HG03280 (cell line): ENCODE results near the gene OR52E5.

Experiments
- ATAC-seq: cut with Tn5 transposase; IDR thresholded peaks from one replicate; pipeline ENCODE4 v1.9.1; 2021; ENCODE audit warnings: mild to moderate bottlenecking, moderate library complexity; ENCODE audit not compliant: unreplicated experiment

Gene OR52E5

GRCh38 chr11:5932671-5933070, 39.7 kb downstream of the OR52E5 start:
- no peak for ATAC-seq

GRCh38 chr11:5933116-5933515, 40.1 kb downstream of the OR52E5 start:
- ATAC-seq, result no peak

DNA sequence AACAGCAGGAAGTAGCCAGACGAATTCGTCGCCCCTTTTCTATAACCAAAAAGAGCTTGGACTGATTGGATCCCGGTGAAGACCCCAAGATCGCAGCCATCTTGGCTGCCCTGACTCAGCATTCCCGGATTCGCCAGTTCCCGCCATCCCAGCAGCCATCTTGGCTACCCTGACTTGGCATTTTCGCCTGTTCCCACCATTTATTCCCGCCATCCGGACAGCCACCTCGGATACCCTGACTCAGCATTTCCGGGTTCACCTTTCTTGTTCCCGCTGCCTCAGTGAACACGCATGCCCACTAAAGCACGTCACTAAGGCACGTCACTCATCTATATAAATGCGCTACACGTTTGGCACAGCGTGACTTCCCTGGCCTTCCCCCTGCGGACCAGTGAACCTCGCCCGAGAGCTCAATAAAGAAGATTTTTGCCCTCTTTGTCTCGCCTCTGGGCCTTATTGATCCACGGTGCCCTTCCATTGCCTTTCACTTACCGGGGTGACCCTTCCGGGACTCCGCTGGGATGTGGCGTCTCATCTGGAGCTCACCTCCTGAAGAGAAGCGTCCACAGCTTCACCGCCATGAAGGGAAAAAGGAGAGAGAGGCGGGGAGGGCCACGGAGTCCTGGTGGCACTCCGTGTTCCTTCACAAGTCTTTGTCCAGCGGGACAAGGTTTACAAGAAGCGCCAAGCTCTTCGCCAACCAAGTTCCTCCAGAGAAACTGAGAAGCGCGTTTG, 45.0 kb downstream of the OR52E5 start:
- ATAC-seq, result no peak

DNA sequence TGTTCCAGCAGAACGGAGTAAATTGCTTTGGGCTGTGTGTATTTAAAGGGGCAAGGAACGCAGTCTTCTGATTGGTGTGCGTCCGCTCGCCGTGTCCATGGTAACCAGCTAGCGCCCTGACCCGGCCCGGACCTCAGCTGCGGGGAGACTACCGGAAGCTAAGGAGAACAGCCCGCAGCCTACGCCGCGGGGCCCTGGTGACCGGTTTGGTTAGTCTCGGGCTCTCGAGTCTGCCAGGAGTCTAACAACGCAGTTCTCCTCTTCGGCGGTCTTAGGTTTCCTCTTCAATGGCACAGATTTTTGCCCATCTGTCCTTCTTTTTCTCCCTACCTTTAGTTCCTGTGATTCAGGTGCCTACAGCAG, 45.6 kb downstream of the OR52E5 start:
- ATAC-seq, result no peak

DNA sequence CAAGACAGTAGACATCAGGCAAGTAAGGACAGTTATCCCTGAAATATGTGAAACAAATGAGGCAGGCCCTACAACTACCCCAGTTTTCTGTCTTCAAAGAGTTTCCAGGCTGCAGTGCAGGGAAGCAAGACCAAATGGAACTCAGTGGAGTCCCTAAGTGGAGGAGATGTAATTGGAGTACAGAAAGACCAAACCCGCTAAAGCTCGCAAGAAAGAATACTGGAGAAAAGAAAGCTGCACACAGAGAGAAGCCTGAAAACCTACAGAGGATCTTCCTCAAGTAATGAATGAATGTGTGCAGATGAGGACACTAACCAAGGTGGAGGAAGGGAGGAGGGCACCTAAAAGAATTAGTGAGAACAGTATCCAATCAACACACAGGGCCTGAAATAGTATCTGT, 47.7 kb downstream of the OR52E5 start:
- ATAC-seq, result no peak

- ATAC-seq, result no peak
These were observed 48.9 kb downstream of the OR52E5 start, which contains the start of gene OR56A3 for GRCh38 chr11:5941951-5942350. TSS of gene OR56A3 (plus strand) at chr11:5942251. CDS start at chr11:5947347, 5,096 bp downstream.
